HG03571 (cell line): Measurements from ENCODE around the gene ERAL1.
"Not testable (repeated sequence)": the region's sequence is repeated elsewhere in the genome, so short reads cannot be mapped to it uniquely, and the experiment has no call there.

Experiments
- ATAC-seq: cut with Tn5 transposase; IDR thresholded peaks from one replicate; pipeline ENCODE4 v1.9.1; 2021; ENCODE audit not compliant: unreplicated experiment

The ERAL1 gene

GRCh38 chr17:28854457-28855335, at the start of gene ERAL1:
Gene ERAL1 (plus strand): TSS chr17:28855016. CDS start chr17:28855035, 19 bp downstream.
- ATAC-seq: peak; percentile 89

GRCh38 chr17:28807925-28808634, 46.7 kb upstream of the ERAL1 start:
- no peak for ATAC-seq

GRCh38 chr17:28810437-28810836, 44.4 kb upstream of the ERAL1 start:
- ATAC-seq: no peak

GRCh38 chr17:28811651-28812090, 43.1 kb upstream of the ERAL1 start:
- ATAC-seq: no peak

- peak; percentile 96 for ATAC-seq
Measured at GRCh38 chr17:28812091-28812747, 42.6 kb upstream of the ERAL1 start.

GRCh38 chr17:28812748-28813377, 42.0 kb upstream of the ERAL1 start:
- ATAC-seq: no peak

- ATAC-seq: no peak
Measured at GRCh38 chr17:28816540-28816939, 38.3 kb upstream of the ERAL1 start.

GRCh38 chr17:28818819-28819221, 36.0 kb upstream of the ERAL1 start:
- ATAC-seq: no peak

GRCh38 chr17:28819582-28819981, 35.2 kb upstream of the ERAL1 start:
- no peak for ATAC-seq

GRCh38 chr17:28827672-28828071, 27.1 kb upstream of the ERAL1 start:
- no peak for ATAC-seq

- no peak for ATAC-seq
Measured at GRCh38 chr17:28828294-28829040, 26.3 kb upstream of the ERAL1 start.

- no peak for ATAC-seq
Measured at GRCh38 chr17:28834420-28834819, 20.4 kb upstream of the ERAL1 start.

GRCh38 chr17:28836541-28836940, 18.3 kb upstream of the ERAL1 start:
- ATAC-seq: not testable (repeated sequence)

- ATAC-seq: no peak
Measured at GRCh38 chr17:28839221-28839620, 15.6 kb upstream of the ERAL1 start.

- ATAC-seq: peak; percentile 21
Measured at GRCh38 chr17:28841901-28842281, 12.9 kb upstream of the ERAL1 start.

- ATAC-seq: peak; percentile 71
Measured at GRCh38 chr17:28842282-28843012, 12.4 kb upstream of the ERAL1 start, which contains the start of gene FAM222B. Gene FAM222B (minus strand): TSS chr17:28842790. CDS start chr17:28766667, 76,123 bp downstream.

GRCh38 chr17:28843816-28844148, 11.0 kb upstream of the ERAL1 start:
- no peak for ATAC-seq

- ATAC-seq: no peak
Measured at GRCh38 chr17:28846231-28846630, 8.6 kb upstream of the ERAL1 start.

GRCh38 chr17:28846699-28847098, 8.1 kb upstream of the ERAL1 start:
- ATAC-seq: not testable (repeated sequence)

- ATAC-seq: not testable (repeated sequence)
Measured at GRCh38 chr17:28848667-28849066, 6.1 kb upstream of the ERAL1 start.
